GM06990 (cell line): ENCODE measurements around the gene CBX5.

ENCODE experiments used
- DNase-seq: peaks from one replicate; pipeline ENCODE4 v3.0.0-alpha.2; 2011; ENCODE audit not compliant: insufficient read length; ENCODE audit errors: extremely low read depth
- H3K27me3 ChIP-seq: replicated peaks from 2 replicates; pipeline ENCODE4 v1.6.0; 2011; ENCODE audit warnings: low read length; ENCODE audit not compliant: control insufficient read depth, insufficient read depth
- H3K36me3 ChIP-seq: 2 replicates; pipeline ENCODE4 v1.5.1; 2011; ENCODE audit warnings: low read length; ENCODE audit not compliant: control insufficient read depth, insufficient read depth
- H3K4me3 ChIP-seq: replicated peaks from 2 replicates; pipeline ENCODE4 v1.5.1; 2011; ENCODE audit warnings: low read depth, mild to moderate bottlenecking, control low read depth, low read length
- CTCF ChIP-seq: IDR thresholded peaks from 2 replicates; pipeline ENCODE4 v1.5.1; 2011; ENCODE audit warnings: low read length, control low read depth, mild to moderate bottlenecking, inconsistent platforms; ENCODE audit not compliant: insufficient read depth, poor library complexity, severe bottlenecking

CBX5 gene

DNA sequence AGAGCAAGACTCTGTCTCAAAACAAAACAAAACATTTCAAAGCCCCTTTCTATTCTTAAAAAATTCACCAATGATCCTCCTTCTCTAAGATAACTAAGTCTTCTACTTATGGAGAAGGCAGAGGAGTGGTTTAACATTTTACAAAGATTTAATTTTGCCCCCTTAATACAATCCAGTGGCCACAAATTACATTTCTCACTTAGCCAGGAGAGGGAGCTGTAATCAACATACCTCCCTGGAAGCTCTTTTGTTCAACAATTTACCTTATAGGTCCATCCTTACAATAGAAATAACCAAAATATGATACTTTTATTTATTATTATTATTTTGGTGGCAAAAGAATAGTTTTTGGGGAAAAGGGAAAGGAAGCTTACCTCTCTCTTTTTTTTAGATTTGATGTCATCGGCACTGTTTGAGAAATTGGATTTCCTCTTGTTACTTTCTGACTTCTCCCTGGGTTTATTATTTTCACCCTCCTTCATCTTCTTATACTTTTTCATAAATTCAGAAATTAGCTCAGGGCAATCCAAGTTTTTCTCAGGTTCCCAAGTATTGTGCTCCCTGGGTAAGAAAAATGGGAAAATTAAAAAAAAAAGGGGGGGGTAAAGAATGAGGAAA is 28.1 kb downstream of the CBX5 start:
- Histone ChIP-seq H3K27me3 (no peaks in the 10 kb centered on the region), H3K36me3 (peaks cover 8% of the 10 kb centered on the region), H3K4me3 (no peak overlapping the region)
- no peak for DNase-seq
- peak; percentile 56 for TF ChIP-seq CTCF

DNA sequence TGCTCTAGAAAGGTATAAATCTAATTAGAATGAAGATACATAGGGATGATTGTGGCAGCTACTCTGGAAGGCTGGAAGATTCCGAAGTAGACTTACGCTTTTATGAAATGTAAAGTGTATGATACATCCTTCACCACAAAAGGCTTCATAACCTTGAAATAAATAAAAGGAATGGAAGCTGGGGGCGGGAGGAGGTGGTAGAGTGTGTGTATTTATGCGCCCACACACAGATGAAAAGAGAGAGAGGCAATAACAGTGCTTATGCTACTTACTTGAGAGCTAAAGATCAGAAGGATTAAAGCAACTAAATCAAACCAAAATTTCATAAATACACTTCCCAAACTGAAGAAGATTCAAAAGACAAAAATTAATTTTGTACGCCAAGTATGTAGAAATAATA is 30.4 kb downstream of the CBX5 start:
- H3K27me3 ChIP-seq, result no peaks in the 10 kb centered on the region
- no peak overlapping the region for H3K4me3 ChIP-seq
- no peak for DNase-seq
- no peak for TF ChIP-seq CTCF
- peaks cover 4% of the 10 kb centered on the region for H3K36me3 ChIP-seq

DNA sequence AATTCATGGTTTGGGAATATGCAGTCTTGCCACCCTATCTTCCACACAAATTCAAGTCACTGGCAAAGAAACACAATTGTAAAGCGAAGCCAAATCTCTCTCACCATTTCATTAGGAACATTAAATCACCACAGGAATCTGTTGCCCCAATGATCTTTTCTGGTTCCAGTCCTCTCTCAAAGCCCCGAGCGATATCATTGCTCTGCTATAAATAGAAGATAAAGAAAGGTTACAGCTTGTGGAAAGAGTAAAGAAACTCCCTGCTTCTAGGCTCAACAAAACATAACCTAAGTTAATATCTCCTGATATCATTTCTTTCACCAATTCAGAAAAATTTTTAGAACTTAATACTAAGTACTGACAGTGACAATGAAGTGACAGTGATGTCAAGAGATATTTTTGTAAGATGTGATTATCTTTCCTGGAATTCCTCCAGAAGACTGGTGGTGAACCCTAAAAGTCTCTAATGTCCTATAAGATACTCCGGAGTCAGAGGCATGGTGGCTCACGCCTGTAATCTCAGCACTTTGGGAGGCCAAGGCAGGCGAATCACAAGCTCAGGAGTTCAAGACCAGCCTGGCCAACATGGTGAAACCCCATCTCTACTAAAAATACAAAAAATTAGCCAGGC is 33.8 kb downstream of the CBX5 start:
- no peak for TF ChIP-seq CTCF
- no peak for DNase-seq
- no peak overlapping the region for H3K4me3 ChIP-seq
- H3K36me3 ChIP-seq, result peaks cover 4% of the 10 kb centered on the region
- H3K27me3 ChIP-seq, result no peaks in the 10 kb centered on the region

GRCh38 chr12:54240971-54241588 is 38.8 kb downstream of the CBX5 start:
- H3K36me3 ChIP-seq, result peaks cover 1% of the 10 kb centered on the region
- no peak for TF ChIP-seq CTCF
- peak; percentile 35 for DNase-seq

GRCh38 chr12:54240129-54240528 is 39.8 kb downstream of the CBX5 start:
- no peak overlapping the region for H3K4me3 ChIP-seq
- H3K36me3 ChIP-seq, result peaks cover 1% of the 10 kb centered on the region

More at GRCh38 chr12:54240971-54241588, 38.8 kb downstream of the CBX5 start:
- H3K27me3 ChIP-seq, result no peaks in the 10 kb centered on the region
- no peak overlapping the region for H3K4me3 ChIP-seq

More at GRCh38 chr12:54240129-54240528, 39.8 kb downstream of the CBX5 start:
- no peak for DNase-seq
- no peak for TF ChIP-seq CTCF
- no peaks in the 10 kb centered on the region for H3K27me3 ChIP-seq
